GM19324 (cell line): ENCODE results near the gene IVNS1ABP.
A peak's percentile ranks its signal among the peaks of the same experiment; 100 is the strongest.

Experiments
- ATAC-seq: cut with Tn5 transposase; IDR thresholded peaks from one replicate; pipeline ENCODE4 v1.9.1; 2021; ENCODE audit warnings: mild to moderate bottlenecking, moderate library complexity; ENCODE audit not compliant: unreplicated experiment, low FRiP score

The IVNS1ABP gene

GRCh38 chr1:185317034-185317885 is at the start of gene IVNS1ABP:
IVNS1ABP (minus strand) TSS chr1:185317243; CDS start chr1:185309493, 7,750 bp downstream.
- ATAC-seq, result peak; percentile 79

DNA sequence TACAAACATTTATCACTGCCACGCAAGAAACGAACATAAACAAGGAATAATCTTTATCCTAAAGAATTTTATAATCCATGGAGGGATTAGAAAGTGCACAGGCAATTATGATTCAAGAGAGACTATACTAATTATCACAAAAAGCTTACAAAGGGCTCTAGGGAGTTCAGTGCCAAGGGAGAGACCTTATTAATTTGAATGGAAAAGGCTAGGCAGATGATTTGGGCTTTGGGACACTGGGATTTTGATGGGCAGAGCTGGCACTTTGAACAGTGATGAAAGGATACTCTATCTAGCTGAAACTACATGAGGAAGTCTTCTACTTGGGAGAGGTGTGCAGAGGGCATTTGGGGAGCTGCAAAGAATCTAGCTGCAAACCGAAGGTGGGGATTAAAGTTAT is 48.9 kb upstream of the IVNS1ABP start:
- ATAC-seq, result no peak

GRCh38 chr1:185364528-185364927 is 47.5 kb upstream of the IVNS1ABP start:
- ATAC-seq, result peak; percentile 72

DNA sequence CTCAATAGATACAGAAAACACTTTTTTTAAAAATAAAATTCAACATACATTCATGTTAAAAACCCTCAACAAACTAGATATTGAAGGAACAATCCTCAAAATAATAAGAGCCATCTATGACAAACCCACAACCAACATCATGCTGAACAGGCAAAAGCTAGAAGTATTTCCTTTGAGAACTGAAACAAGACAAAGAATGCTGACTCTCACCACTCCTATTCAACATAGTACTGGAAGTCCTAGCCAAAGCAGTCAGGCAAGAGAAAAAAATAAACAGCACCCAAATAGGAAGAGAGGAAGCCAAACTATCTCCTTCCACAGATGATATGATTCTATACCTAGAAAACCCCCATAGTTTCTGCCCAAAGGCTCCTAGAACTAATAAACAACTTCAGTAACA is 46.2 kb upstream of the IVNS1ABP start:
- ATAC-seq, result no peak

DNA sequence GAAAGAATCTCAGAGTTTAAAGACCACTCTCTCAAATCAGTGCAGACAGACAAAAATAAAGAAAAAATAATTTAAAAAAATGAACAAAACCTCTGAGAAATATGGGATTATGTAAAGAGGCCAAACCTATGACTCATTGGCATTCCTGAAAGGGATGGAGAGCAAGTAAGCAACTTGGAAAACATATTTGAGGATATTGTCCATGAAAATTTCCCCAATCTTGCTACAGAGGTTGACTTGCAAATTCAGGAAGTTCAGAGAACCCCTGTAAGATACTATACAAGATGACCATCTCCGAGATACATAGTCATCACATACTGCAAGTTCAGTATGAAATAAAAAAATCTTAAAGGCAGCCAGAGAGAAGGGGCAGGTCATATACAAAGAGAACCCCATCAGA is 43.7 kb upstream of the IVNS1ABP start:
- no peak for ATAC-seq

DNA sequence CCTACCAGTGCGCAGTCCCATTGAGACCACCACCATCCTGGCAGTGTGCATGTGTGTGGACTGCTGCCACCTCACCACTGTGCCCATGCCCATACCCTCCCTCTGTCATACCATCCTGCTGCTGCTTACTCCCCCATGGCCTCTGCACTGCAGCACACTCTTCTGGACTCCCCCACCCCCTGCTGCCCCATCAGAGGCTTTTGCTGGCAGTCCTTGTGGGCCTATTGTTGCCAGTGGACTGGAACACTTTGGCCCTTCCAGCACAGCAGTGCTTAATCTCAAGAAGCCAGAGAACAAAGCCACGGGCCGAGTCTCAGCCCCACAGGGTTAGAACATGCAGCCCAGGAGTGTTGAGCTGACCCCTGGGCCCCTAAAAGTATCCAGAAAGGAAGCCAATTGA is 41.9 kb upstream of the IVNS1ABP start:
- no peak for ATAC-seq

DNA sequence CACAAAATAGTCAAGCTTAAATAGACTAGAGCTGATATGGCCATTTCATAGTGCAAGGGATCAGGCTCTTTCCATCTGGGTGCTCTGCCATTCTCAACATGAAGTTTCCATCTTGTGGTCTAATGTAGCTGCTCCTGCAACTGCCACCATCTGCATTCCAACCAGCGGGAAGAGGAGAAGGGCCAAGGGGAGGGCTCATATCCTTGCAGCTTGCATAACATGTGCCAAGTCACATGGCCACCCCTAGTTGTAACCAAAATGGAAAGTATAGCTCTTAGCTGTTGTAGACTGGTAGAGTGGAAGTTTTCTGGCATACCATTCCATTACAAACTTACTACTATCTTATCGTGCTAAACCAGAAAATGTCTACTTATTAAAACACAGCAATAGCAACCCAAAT is 38.9 kb upstream of the IVNS1ABP start:
- no peak for ATAC-seq

GRCh38 chr1:185353124-185353523 is 36.1 kb upstream of the IVNS1ABP start:
- no peak for ATAC-seq

- ATAC-seq, result no peak
Observed at GRCh38 chr1:185351734-185352466, 34.9 kb upstream of the IVNS1ABP start.

DNA sequence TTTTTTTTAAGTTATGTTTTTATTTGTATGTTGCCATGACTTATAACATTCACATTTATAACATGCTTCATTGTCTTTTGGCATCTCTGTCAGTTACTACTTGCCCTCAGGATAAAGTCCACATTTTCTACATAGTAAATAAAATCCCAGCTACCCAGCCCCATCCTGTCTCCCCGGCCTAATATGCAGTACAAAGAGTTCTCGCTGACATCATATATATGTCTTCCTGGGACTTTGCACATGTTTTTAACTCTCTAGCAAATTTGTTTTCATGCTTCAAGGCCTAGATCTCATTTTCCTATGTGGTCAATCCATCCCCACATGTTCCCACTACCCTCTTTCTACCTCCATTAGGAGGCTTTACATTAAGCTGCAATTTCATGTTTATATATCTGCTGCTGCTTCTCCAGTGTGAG is 33.0 kb upstream of the IVNS1ABP start:
- no peak for ATAC-seq

DNA sequence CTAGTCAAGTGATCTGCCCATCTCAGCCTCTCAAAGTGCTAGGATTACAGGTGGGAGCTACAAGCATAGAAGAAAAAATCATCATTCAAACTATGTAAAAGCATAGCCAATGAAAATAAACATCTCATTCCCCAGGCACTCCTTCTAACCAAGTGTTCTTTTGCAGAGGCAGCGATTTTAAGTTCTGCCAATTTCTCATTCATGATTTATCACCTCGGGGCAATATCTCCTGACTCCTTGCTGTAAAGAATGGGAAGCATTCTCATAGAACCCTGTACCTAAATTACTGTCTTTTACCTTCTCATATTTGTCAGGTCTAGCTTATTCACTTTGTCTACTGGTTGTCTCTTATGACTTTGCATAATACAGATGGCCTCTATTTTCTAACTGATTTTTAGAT is 32.5 kb upstream of the IVNS1ABP start:
- ATAC-seq, result no peak

- no peak for ATAC-seq
Observed at GRCh38 chr1:185348985-185349384, 31.9 kb upstream of the IVNS1ABP start.

DNA sequence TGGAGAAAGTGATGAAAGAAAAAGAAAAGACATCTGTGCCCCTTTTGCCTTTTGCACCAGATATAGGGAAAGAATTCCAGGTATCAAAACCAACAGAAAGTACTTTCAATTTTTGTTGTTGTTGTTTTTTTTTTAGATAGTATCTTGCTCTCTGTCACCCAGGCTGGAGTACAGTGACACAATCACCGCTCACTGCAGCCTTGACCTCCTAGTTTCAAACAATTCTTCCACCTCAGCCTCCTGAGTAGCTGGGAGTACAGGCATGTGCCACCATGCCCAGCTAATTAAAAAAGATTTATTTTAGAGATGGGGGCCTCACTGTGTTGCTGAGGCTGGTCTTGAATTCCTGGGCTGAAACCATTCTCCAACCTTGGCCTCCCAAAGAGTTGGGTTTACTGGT is 31.3 kb upstream of the IVNS1ABP start:
- no peak for ATAC-seq

DNA sequence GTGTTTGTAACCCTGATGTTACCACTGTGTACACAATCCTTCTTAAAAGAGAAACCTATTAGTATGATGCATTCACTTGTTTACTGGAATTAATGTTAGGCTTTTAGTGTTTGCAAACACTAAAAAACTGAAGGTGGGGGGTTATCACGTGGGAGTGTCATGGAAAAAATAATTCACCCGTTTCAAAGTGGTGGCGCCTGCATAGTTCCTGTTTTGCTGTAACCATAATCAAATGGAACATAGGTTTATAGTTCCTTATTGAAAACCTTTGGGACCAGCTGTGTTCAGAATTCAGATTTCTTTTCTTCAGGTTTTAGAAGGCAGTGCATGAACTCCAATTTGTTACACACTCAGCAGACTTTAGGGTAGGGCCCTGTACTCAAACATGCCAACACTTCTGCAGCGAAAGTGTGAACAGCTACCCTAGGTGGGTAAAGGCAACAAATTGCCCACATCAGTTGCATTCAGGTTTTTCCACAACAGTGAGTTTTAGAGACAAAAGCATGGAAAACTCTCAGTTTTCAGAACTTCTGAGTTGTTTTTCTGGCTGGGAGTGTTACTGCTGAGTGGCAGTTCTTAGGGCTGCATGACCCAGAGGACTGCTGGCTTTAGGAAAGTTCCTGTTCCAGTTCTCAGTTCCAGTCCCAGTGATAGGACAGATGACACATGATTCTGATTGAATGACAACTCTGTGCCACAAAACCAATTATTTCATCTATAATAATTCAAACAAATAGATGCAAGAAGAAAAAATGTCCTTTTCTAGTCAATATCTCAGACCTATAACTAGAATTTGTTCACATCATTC is 29.1 kb upstream of the IVNS1ABP start:
- ATAC-seq, result peak; percentile 51

- no peak for ATAC-seq
Observed at GRCh38 chr1:185343306-185343705, 26.3 kb upstream of the IVNS1ABP start.

GRCh38 chr1:185342672-185343259 is 25.7 kb upstream of the IVNS1ABP start:
- no peak for ATAC-seq

DNA sequence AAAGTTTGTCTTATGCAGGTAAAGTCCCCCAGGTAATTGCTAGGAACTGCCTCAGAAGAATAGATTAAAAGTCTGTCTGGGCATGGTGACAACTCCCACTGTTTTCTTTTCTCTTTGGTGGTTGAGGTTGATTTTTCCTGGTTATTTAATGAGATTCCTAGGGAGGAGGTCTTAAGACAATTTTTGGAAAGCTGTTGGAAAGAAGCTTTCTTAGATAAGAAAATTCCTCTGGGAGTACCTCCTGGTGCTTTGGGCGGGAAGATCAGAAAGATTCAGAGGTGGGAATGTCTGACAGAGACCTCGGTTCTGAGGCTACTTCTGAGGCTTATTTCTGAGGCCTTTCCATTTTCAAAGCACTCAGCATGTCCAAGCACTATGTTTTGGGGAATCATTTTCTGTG is 25.0 kb upstream of the IVNS1ABP start:
- no peak for ATAC-seq

DNA sequence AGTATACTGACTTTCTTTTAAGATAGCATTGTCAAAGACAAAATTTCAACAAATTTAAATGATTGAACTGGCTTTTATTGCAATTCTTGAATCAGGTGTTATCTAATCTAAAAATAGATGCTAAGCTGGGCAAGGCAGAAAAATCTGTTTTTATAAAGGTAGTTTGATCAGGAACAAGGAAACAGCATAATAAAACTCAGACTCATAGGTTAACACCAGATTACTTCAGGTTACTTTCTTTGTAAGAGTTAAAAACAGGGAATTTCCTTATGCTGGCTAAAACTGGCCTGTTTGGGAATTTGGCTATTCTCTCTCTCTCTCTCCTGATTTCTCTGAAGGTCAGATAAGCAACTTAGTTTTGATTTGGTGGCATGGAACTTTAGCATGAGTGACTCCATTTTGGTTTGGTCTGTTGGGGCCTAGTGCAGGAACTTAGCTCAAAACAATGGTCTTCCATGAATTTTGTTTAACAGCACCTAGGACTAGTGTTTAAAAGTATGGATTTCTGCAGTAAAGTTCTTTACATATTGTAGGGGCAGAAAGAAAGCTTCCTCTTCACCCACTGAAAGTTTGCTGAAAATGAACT is 24.2 kb upstream of the IVNS1ABP start:
- ATAC-seq, result no peak

DNA sequence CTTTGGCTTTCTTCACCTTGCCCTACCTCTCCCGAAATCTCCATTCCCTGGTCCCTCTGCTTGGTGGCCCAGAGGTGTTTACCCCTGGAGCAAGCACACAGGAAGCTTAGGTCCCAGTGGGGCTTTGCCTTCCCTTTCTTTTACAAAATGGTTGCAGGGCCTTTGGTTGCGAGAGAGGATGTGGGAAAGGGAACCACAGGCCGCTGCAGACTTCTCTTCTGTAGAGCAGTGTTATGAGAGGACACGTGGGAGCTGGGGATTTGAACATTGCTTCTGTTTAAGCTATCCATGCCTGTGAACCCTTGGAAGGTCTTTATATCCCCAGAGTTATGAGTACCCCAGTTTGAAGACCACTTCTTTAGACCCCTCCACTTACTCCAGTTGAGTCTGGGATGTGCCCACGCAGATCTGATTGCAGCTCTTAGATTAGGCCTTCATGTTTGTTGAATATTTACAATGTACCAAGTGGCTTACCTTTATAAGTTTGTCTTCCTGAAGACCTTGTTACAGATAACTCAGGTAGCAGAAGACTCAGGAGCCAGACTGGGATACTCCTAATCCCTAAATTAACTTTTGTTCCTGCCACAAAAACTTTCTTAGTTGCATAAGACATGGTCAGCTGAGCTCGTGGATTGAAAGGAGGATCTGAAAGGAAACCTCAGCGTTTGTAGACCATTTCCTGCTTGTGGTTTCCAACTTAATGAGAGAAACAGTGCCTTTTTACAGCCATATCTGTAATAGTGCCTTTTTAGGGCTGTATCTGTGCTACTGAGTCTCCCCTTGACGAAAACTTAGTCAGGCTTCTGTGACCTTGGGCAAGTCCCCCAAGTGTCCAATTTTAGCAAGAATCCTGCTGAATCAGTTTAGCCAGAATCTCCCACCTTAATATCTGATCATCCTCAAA is 21.9 kb upstream of the IVNS1ABP start:
- ATAC-seq, result peak; percentile 97
